Panc1 (cell line): ENCODE data around the gene ZMYND10. TPM values are rescaled to one million over a fixed set of nuclear protein-coding genes. Genes with fewer than 3 reads are reported as not detected.

Experiments
- ATAC-seq: fragments of 200-7000 bp; cut with Tn5 transposase; 2 replicates; pipeline ENCODE4 v1.9.1; 2020; ENCODE audit warnings: mild to moderate bottlenecking, moderate library complexity
- BruUV-seq: library from RNA; stranded (reverse); fragments of 400-500 nt; replicated peaks from 2 replicates; lab custom pipeline; 2021; lab: Mats Ljungman, UMichigan
- CTCF ChIA-PET: fragments of 300-600 bp; sonication (Branson Sonifier 250); formaldehyde crosslinking; loops from one replicate; lab custom pipeline; 2022; ENCODE audit warnings: antibody characterized with exemption; lab: Charles Lee
- POLR2A ChIA-PET: fragments of 300-600 bp; sonication (Branson Sonifier 250); formaldehyde crosslinking; loops from one replicate; lab custom pipeline; 2022; ENCODE audit warnings: antibody characterized with exemption; lab: Charles Lee
- DNase-seq: peaks from one replicate; pipeline ENCODE4 v3.0.0-alpha.2; 2010; ENCODE audit warnings: low read depth, low spot score
- H3K27ac ChIP-seq: 2 replicates; pipeline ENCODE4 v1.5.1; 2011; ENCODE audit warnings: mild to moderate bottlenecking, low read length, inconsistent platforms
- H3K27me3 ChIP-seq: fragments of 200-500 bp; sonication (Bioruptor generic); 2 replicates; pipeline ENCODE4 v1.6.0; 2014; ENCODE audit warnings: low read length, inconsistent platforms; ENCODE audit not compliant: control insufficient read depth, insufficient read depth
- H3K36me3 ChIP-seq: fragments of 200-500 bp; sonication (Bioruptor generic); 2 replicates; pipeline ENCODE4 v1.5.1; 2014; ENCODE audit warnings: inconsistent platforms, mild to moderate bottlenecking, low read length, moderate library complexity; ENCODE audit not compliant: control insufficient read depth, insufficient read depth
- H3K4me1 ChIP-seq: 2 replicates; pipeline ENCODE4 v1.5.1; 2011; ENCODE audit warnings: inconsistent platforms, mild to moderate bottlenecking, low read length, moderate library complexity; ENCODE audit not compliant: control insufficient read depth, insufficient read depth
- H3K4me3 ChIP-seq, 2 experiments: 2 replicates each; pipeline ENCODE4 v1.5.1; 2011 to 2012; ENCODE audit warnings: low read depth in 2 of 2, low read length in 2 of 2, mild to moderate bottlenecking in 2 of 2, inconsistent platforms in 1 of 2, moderate library complexity in 1 of 2
- H3K9me3 ChIP-seq: fragments of 200-500 bp; sonication (Bioruptor generic); 2 replicates; pipeline ENCODE4 v1.5.1; 2014; ENCODE audit warnings: low read depth, mild to moderate bottlenecking, inconsistent platforms, low read length, moderate library complexity; ENCODE audit not compliant: control insufficient read depth, insufficient read depth
- POLR2AphosphoS5 ChIP-seq: IDR thresholded peaks from 2 replicates; pipeline ENCODE4 v1.6.1; 2012; ENCODE audit warnings: mild to moderate bottlenecking, low read depth, low read length, moderate library complexity
- SIN3A ChIP-seq: IDR thresholded peaks from 2 replicates; pipeline ENCODE4 v1.6.1; 2012; ENCODE audit warnings: low read depth, mild to moderate bottlenecking, low read length, moderate library complexity, borderline replicate concordance; ENCODE audit not compliant: insufficient read depth
- TCF7L2 ChIP-seq: IDR thresholded peaks from 2 replicates; pipeline ENCODE4 v1.6.1; 2011; ENCODE audit warnings: mild to moderate bottlenecking, low read depth, low read length, inconsistent platforms
- in situ Hi-C: cut with HindIII; loops from 2 replicates; pipeline ENCODE4 v1.10.0; 2016; ENCODE audit warnings: low sequenced_read_pairs, low pct_unique_long_range_greater_than_20kb
- intact Hi-C: fragments of 100-400 bp; cut with micrococcal nuclease; formaldehyde crosslinking; loops from one replicate; pipeline ENCODE4 v1.10.0; 2022; ENCODE audit not compliant: unreplicated experiment
- total RNA-seq: library from RNA; stranded (reverse); gene quantifications from one replicate; pipeline ENCODE4 v1.2.1, GENCODE V29; 2021; ENCODE audit not compliant: unreplicated experiment
- TF ChIP-seq, protein P1 (sequence below), 2 experiments: IDR thresholded peaks; 2 replicates each; pipeline ENCODE4 v1.6.1; 2011 to 2012; ENCODE audit warnings: low read depth in 2 of 2, control low read depth in 1 of 2, low read length in 1 of 2, mild to moderate bottlenecking in 1 of 2, moderate library complexity in 1 of 2; ENCODE audit not compliant: insufficient read depth in 1 of 2
- TF ChIP-seq, protein P2 (sequence below): fragments of 450-650 bp; IDR thresholded peaks from 2 replicates; pipeline ENCODE4 v1.5.1; 2017; ENCODE audit warnings: mild to moderate bottlenecking

ZMYND10 gene
- total RNA-seq, 1 experiment from 2014 or later = 3.6 TPM

DNA sequence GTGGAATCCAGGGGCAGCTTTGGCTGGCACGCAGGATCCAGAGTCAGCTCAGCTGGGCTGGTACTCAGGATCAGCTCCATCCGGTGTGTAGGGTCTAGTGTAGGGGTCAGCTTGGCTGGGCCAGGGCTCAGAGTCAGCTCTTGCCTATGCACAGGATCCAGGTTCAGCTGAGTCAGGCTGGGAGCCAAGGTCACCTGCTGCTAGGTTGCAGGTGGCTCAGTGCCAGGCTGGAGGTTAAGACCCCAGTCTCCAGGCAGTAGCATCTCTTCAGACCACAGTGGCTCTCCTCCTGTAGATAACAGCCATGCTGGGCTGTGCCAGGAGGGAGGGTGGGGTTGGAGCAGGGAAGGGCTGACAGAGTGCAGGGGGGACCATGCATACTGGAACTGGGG is 48.2 kb downstream of the ZMYND10 start:
- Histone ChIP-seq H3K36me3 (no peaks in the 10 kb centered on the region), H3K4me1 (peaks cover 10% of the 10 kb centered on the region), H3K27me3 (no peaks in the 10 kb centered on the region), H3K4me3 (no peak overlapping the region), H3K27ac (no peak overlapping the region), H3K9me3 (no peaks in the 10 kb centered on the region)
- no peak for ATAC-seq
- ChIA-PET POLR2A (no interaction called here), CTCF (no interaction called here)
- TF ChIP-seq, protein P1, sequence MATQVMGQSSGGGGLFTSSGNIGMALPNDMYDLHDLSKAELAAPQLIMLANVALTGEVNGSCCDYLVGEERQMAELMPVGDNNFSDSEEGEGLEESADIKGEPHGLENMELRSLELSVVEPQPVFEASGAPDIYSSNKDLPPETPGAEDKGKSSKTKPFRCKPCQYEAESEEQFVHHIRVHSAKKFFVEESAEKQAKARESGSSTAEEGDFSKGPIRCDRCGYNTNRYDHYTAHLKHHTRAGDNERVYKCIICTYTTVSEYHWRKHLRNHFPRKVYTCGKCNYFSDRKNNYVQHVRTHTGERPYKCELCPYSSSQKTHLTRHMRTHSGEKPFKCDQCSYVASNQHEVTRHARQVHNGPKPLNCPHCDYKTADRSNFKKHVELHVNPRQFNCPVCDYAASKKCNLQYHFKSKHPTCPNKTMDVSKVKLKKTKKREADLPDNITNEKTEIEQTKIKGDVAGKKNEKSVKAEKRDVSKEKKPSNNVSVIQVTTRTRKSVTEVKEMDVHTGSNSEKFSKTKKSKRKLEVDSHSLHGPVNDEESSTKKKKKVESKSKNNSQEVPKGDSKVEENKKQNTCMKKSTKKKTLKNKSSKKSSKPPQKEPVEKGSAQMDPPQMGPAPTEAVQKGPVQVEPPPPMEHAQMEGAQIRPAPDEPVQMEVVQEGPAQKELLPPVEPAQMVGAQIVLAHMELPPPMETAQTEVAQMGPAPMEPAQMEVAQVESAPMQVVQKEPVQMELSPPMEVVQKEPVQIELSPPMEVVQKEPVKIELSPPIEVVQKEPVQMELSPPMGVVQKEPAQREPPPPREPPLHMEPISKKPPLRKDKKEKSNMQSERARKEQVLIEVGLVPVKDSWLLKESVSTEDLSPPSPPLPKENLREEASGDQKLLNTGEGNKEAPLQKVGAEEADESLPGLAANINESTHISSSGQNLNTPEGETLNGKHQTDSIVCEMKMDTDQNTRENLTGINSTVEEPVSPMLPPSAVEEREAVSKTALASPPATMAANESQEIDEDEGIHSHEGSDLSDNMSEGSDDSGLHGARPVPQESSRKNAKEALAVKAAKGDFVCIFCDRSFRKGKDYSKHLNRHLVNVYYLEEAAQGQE (IDR thresholded peaks at IDR 0.05; ENCODE audit: insufficient read depth in 1 of 2, low read depth in 2 of 2, low read length in 1 of 2) = no peak
- TF ChIP-seq POLR2AphosphoS5 (no peak), TCF7L2 (no peak), SIN3A (no peak)
- TF ChIP-seq, protein P2, sequence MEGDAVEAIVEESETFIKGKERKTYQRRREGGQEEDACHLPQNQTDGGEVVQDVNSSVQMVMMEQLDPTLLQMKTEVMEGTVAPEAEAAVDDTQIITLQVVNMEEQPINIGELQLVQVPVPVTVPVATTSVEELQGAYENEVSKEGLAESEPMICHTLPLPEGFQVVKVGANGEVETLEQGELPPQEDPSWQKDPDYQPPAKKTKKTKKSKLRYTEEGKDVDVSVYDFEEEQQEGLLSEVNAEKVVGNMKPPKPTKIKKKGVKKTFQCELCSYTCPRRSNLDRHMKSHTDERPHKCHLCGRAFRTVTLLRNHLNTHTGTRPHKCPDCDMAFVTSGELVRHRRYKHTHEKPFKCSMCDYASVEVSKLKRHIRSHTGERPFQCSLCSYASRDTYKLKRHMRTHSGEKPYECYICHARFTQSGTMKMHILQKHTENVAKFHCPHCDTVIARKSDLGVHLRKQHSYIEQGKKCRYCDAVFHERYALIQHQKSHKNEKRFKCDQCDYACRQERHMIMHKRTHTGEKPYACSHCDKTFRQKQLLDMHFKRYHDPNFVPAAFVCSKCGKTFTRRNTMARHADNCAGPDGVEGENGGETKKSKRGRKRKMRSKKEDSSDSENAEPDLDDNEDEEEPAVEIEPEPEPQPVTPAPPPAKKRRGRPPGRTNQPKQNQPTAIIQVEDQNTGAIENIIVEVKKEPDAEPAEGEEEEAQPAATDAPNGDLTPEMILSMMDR = no peak
- in situ Hi-C loops (no loop called here), intact Hi-C loops (no loop called here)
- BruUV-seq = no TSS peak
- no peak for DNase-seq

DNA sequence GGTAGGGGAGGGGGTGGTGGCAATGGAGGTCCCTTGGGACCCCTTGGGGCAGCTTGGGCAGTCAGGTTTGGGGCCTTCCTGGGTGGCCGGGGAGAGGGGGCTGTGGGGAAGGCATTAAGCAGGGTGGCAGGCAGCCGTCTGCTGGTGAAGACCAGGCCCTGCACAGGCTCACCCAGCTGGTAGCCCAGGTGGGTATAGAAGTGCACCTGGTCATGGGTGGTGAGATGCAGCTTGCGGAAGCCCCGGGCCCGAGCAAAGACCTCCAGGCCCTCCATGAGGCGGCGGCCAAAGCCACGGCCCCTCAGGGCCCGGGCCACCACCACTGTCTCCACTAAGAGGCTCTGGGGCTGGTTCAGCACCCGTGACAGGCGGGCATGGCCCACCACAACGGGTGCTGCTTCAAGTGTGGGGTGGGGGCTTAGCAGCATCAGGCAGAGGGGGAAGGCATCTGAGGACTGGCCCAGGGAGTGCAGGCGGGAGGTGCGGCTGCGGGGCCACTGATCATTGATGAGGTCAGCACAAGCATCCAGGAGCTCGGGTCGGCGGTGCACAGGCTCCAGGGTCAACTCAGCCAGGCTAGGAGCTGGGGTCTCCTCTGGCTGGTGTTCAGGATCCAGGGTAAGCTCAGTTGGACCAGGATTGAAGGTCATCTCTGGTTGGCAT is 48.7 kb downstream of the ZMYND10 start:
- CTCF ChIA-PET = interaction anchor here (0.6 kb wide), 1 partner anchor 265 kb away, joined by 3 read pairs; no protein-coding TSS in a partner anchor
- DNase-seq = no peak
- H3K4me3 ChIP-seq = no peak overlapping the region
- no peaks in the 10 kb centered on the region for H3K27me3 ChIP-seq
- TF ChIP-seq, protein P1 (IDR thresholded peaks at IDR 0.05; ENCODE audit: insufficient read depth in 1 of 2, low read depth in 2 of 2, low read length in 1 of 2) = no peak
- TF ChIP-seq SIN3A (no peak), TCF7L2 (no peak), POLR2AphosphoS5 (no peak)
- TF ChIP-seq, protein P2 = no peak
- in situ Hi-C loops (no loop called here), intact Hi-C loops (no loop called here)
- no peak for ATAC-seq
- POLR2A ChIA-PET = no interaction called here
- peaks cover 10% of the 10 kb centered on the region for H3K4me1 ChIP-seq
- no peak overlapping the region for H3K27ac ChIP-seq
- H3K9me3 ChIP-seq = no peaks in the 10 kb centered on the region
- no TSS peak for BruUV-seq
- no peaks in the 10 kb centered on the region for H3K36me3 ChIP-seq
